Right ventricle myocardium superior (tissue), 1 donor: ENCODE measurements around the gene ZACN. TPM values are rescaled to one million over a fixed set of nuclear protein-coding genes. Genes with fewer than 3 reads are reported as not detected.
"Not testable (repeated sequence)": the region's sequence is repeated elsewhere in the genome, so short reads cannot be mapped to it uniquely, and the experiment has no call there.

Source experiments
- ATAC-seq: fragments of 200-7000 bp; cut with Tn5 transposase; one replicate; pipeline ENCODE4 v1.9.1; 2020; ENCODE audit warnings: mild to moderate bottlenecking; ENCODE audit not compliant: poor library complexity
- DNase-seq: peaks from one replicate; pipeline ENCODE4 v3.0.0-alpha.2; 2020
- intact Hi-C: fragments of 100-400 bp; cut with DNase I; formaldehyde crosslinking; loops from one replicate; pipeline ENCODE4 v1.11.2; 2022
- total RNA-seq: library from RNA; stranded (reverse); fragmentation: NEBNext Ultra II Directional; extraction: Animal tissue kit (Norgen Biotek cat#: 25700); gene quantifications from one replicate; pipeline ENCODE4 v1.2.1, GENCODE V29; 2021
- donor health status: DM: no; HTN: yes; CAD: no; lungs with severe emphysema.

ZACN gene
- total RNA-seq, 1 donor from 2014 or later, result not detected

DNA sequence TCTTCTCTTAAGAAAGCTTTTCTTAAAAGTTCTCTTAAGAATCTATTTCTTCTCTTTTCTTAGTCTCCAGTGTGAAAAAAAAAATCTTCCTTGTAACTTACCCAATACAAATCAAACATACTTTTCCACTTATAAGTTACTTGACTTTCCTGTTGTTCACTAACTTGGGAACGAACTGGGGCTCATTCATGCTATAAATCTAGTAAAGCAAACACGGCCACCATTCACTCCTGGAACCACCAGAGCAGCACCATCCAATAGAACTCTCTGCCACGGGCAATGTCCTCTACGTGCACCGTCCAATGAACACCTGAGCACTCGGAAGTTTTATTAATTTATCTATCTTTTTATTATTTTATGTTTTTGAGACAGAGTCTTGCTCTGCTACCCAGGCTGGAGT lies 27.4 kb upstream of the ZACN start:
- intact Hi-C loops, result no loop called here
- DNase-seq, result no peak
- no peak for ATAC-seq

- intact Hi-C loops, result no loop called here
- DNase-seq (no peak), ATAC-seq (no peak)
These were observed 25.5 kb upstream of the ZACN start for GRCh38 chr17:76053246-76054111.

GRCh38 chr17:76054112-76054476 lies 24.9 kb upstream of the ZACN start:
- intact Hi-C loops, result no loop called here
- DNase-seq (no peak), ATAC-seq (no peak)

DNA sequence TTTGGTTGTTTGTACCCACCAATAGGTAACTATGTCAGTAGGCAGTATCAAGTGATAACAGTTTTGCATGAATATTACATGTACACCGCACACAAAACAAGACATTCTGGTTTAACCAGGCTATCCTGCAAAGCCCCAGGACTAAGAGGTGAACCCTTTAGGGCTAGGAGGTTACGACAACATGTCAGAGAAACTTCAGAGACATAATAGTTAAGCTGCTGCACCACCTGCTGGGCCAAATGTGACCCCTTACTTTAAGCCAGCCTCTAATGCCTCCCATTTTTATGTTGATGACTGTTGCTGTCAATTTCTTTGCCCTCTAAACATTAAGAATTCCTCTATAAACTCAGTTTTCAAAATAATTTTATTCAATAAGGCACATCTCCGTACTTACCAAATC lies 22.1 kb upstream of the ZACN start:
- intact Hi-C loops, result no loop called here
- DNase-seq (no peak), ATAC-seq (no peak)

DNA sequence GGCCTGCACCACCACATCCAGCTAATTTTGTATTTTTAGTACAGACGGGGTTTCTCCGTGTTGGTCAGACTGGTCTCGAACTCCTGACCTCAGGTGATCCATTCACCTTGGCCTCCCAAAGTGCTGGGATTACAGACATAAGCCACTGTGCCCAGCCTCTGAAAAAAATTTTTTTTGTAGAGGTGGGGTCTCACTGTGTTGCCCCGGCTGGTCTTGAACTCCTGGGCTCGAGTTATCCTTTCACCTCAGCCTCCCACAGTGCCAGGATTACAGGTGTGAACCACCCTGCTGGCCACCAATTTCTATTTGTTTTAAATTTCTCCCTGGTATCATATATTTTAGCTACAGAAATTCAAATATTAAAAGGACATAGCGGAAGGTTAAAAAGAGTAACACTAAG lies 20.7 kb upstream of the ZACN start:
- DNase-seq, intact Hi-C loops, ATAC-seq: not testable (repeated sequence)

DNA sequence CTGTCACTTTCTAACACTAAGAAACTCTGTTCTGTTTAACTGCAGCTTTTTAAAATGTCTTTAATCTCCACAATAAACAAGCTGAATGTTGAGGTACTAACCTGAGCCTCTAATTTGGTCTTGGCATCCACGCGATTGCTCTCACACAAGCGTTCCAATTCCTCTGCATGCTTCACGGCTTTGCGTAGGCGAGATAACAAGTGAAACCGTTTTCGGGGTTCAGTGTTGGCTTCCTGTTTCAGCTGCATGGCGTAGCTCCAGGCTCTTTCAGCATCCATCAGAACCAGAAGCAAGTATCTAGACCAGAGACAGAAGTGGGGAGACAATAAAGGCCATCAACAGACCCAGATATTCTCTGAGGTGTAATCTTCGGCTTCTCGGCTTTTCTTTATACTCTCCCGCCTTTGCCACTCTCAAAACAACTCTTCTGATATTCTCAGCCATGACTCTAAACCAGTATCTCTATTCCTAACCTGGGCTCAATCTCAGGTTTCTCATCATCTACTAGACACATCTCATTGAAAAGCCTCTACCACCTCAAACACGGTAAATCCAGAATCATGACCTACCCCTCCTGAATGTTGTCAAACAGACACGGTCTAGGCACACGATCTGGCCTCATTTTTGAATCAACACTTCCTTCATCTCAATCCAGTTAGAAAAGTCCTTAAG lies 15.0 kb upstream of the ZACN start:
- DNase-seq, result no peak
- intact Hi-C loops, result no loop called here
- no peak for ATAC-seq

GRCh38 chr17:76065775-76066174 lies 13.2 kb upstream of the ZACN start:
- no peak for DNase-seq
- no peak for ATAC-seq
- intact Hi-C loops, result no loop called here

GRCh38 chr17:76071531-76072147 lies 7.3 kb upstream of the ZACN start:
- DNase-seq (no peak), ATAC-seq (no peak)
- intact Hi-C loops, result no loop called here

GRCh38 chr17:76072148-76072858 lies 6.7 kb upstream of the ZACN start, which contains the start of gene SRP68:
Gene SRP68 (minus strand): TSS chr17:76072517. CDS start chr17:76072491, 26 bp downstream.
- intact Hi-C loops, result no loop called here
- ATAC-seq (peak; percentile 100), DNase-seq (peak; percentile 96)

- ATAC-seq (no peak), DNase-seq (no peak)
- intact Hi-C loops, result no loop called here
These were observed 4.3 kb upstream of the ZACN start, which contains the start of gene GALR2 for GRCh38 chr17:76074390-76075363. Gene GALR2 (plus strand): TSS chr17:76074781. CDS start chr17:76074884, 103 bp downstream.

DNA sequence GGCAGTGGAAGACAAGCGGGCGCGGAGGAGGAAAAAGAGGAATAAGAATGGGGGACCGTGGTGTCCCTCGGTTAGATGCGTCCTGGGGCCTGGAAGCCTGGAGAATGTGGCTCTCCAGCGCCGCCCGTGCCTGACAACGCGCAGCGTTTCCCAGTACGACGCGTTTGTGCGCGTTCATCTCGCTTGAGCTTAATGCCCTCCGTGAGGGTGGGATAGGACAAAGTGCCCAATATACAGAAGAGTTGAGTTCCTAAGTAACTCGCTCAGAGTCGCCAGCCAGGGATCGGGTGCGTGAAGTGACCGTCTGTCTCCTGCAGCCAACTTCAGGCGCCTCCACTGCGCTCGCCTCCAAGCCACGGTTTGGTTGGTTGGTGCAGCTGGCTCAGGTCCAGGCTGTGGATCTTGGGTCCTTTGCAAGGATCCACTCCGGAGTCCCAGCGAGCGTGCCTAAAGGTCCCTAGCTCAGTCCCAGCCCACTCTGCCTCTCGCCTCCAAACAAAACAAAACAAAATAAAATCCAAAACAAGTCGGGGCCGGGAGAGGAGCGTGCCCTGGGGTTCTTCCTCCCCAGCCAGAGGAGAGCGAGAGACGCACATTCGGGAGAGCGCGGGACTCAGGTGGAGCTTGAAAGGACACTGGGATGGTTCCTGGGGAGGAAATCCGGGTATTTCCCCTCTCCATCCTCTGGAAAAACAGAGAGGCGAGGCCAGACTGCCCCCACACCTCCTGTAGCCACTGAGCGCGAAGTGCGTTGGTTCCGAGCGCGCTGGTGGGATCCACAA lies 3.4 kb upstream of the ZACN start:
- intact Hi-C loops, result no loop called here
- DNase-seq (no peak), ATAC-seq (no peak)

DNA sequence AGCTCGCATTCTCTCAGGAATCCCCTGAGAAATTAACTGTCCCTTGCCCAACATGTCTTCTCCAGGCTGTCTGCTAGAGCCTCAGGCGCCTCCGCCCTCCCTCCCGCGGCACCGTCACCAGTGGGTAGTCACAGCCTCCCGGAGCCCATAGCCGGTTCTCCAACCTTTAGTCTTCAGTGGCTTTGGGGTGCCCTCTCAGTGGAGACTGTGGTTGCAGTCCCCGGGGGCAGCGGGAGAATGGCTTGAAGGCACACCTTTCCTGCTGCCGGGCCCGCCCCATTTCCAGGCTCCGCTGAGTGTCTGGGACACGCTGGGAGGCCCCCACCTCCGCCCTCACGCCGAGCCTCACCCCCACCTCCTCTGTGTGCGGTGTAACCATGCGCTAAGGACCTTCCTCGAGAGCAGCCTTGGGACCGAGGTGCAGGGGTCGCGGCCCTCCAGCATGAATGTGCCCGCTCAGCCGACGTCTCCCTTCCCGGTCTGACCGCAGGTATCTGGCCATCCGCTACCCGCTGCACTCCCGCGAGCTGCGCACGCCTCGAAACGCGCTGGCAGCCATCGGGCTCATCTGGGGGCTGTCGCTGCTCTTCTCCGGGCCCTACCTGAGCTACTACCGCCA lies 2.7 kb upstream of the ZACN start:
- DNase-seq, result no peak

GRCh38 chr17:76076765-76077583 lies 2.0 kb upstream of the ZACN start:
- intact Hi-C loops, result no loop called here
- ATAC-seq, result no peak
- DNase-seq, result no peak

More for the DNA sequence above, 2.7 kb upstream of the ZACN start:
- intact Hi-C loops, result no loop called here
- ATAC-seq, result no peak

- DNase-seq (no peak), ATAC-seq (no peak)
- intact Hi-C loops, result no loop called here
These were observed 1.3 kb upstream of the ZACN start for GRCh38 chr17:76077584-76078110.

GRCh38 chr17:76078370-76078769 lies 612 bp upstream of the ZACN start:
- DNase-seq, intact Hi-C loops, ATAC-seq: not testable (repeated sequence)

DNA sequence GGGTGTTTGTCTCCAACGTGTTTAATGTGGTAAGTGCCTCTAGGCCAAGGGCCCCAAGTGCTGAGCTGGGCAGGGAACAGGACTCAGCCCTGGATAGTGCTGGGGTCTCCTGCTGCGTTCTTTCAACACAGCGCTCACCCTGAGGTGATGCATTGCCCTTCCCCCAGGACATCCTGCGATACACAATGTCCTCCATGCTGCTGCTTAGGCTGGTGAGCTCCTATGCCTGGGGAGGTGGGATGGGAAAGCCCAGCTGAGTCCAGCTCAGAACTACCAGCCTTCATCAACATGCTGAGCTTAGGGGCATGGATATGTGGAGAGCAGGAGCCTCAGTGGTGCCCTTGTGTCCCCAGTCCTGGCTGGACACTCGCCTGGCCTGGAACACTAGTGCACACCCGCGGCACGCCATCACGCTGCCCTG lies 563 bp downstream of the ZACN start:
- ATAC-seq (no peak), DNase-seq (no peak)
- intact Hi-C loops, result no loop called here
